Progenitor cell of endocrine pancreas (in vitro differentiated cells): ENCODE measurements around the gene PRR19. TPM values are rescaled to one million over a fixed set of nuclear protein-coding genes. Genes with fewer than 3 reads are reported as not detected.

Experiments used
- DNase-seq: peaks from one replicate; pipeline ENCODE4 v3.0.0; 2021; ENCODE audit warnings: low spot score; ENCODE audit not compliant: unreplicated experiment
- H3K27ac Mint-ChIP-seq: 2 replicates; pipeline ENCODE4 v1.8.0; 2021; ENCODE audit warnings: mild to moderate bottlenecking, moderate library complexity, mixed read lengths
- H3K27me3 Mint-ChIP-seq: 2 replicates; pipeline ENCODE4 v1.8.0; 2021; ENCODE audit warnings: mixed read lengths
- H3K36me3 Mint-ChIP-seq: 2 replicates; pipeline ENCODE4 v1.8.0; 2022; ENCODE audit warnings: mixed read lengths; ENCODE audit not compliant: insufficient read depth
- H3K4me1 Mint-ChIP-seq: 2 replicates; pipeline ENCODE4 v1.8.0; 2021; ENCODE audit warnings: low read depth, mixed read lengths
- H3K4me3 Mint-ChIP-seq: 2 replicates; pipeline ENCODE4 v1.8.0; 2021; ENCODE audit warnings: low read depth, mild to moderate bottlenecking, moderate library complexity, mixed read lengths
- H3K9me3 Mint-ChIP-seq: 2 replicates; pipeline ENCODE4 v1.8.0; 2021; ENCODE audit warnings: low read depth, mixed read lengths
- CTCF ChIP-seq: fragments of 200-600 bp; sonication (generic); IDR thresholded peaks from one replicate; pipeline ENCODE4 v1.5.0; 2021; ENCODE audit warnings: antibody characterized with exemption, mild to moderate bottlenecking; ENCODE audit not compliant: unreplicated experiment
- total RNA-seq: library from RNA; stranded (reverse); gene quantifications from 2 replicates; pipeline ENCODE4 v1.2.1, GENCODE V29; 2021

PRR19 gene
- total RNA-seq, 1 donor from 2014 or later = 3.4 TPM

GRCh38 chr19:42287017-42287826 is 14.7 kb upstream of the PRR19 start:
- H3K27ac Mint-ChIP-seq = no peak overlapping the region
- no peaks in the 10 kb centered on the region for H3K27me3 Mint-ChIP-seq
- peaks cover 18% of the 10 kb centered on the region for H3K4me1 Mint-ChIP-seq
- no peaks in the 10 kb centered on the region for H3K9me3 Mint-ChIP-seq
- no peak for TF ChIP-seq CTCF
- H3K4me3 Mint-ChIP-seq = no peak overlapping the region
- H3K36me3 Mint-ChIP-seq = peaks cover 7% of the 10 kb centered on the region
- no peak for DNase-seq

GRCh38 chr19:42287827-42288107 is 14.2 kb upstream of the PRR19 start:
- H3K9me3 Mint-ChIP-seq = no peaks in the 10 kb centered on the region
- peaks cover 7% of the 10 kb centered on the region for H3K36me3 Mint-ChIP-seq
- TF ChIP-seq CTCF = no peak
- H3K4me1 Mint-ChIP-seq = peaks cover 14% of the 10 kb centered on the region
- H3K27ac Mint-ChIP-seq = no peak overlapping the region
- no peak for DNase-seq
- H3K4me3 Mint-ChIP-seq = no peak overlapping the region
- H3K27me3 Mint-ChIP-seq = no peaks in the 10 kb centered on the region

- no peaks in the 10 kb centered on the region for H3K27me3 Mint-ChIP-seq
- no peak for DNase-seq
- no peak overlapping the region for H3K4me3 Mint-ChIP-seq
- no peak for TF ChIP-seq CTCF
- H3K4me1 Mint-ChIP-seq = peaks cover 14% of the 10 kb centered on the region
- H3K9me3 Mint-ChIP-seq = no peaks in the 10 kb centered on the region
- no peak overlapping the region for H3K27ac Mint-ChIP-seq
- H3K36me3 Mint-ChIP-seq = peaks cover 9% of the 10 kb centered on the region
These were observed 13.5 kb upstream of the PRR19 start for GRCh38 chr19:42288387-42288786.

- peaks cover 12% of the 10 kb centered on the region for H3K36me3 Mint-ChIP-seq
- no peaks in the 10 kb centered on the region for H3K27me3 Mint-ChIP-seq
- no peak overlapping the region for H3K27ac Mint-ChIP-seq
- peaks cover 14% of the 10 kb centered on the region for H3K4me1 Mint-ChIP-seq
- no peak for DNase-seq
- no peaks in the 10 kb centered on the region for H3K9me3 Mint-ChIP-seq
- no peak overlapping the region for H3K4me3 Mint-ChIP-seq
- no peak for TF ChIP-seq CTCF
These were observed 12.9 kb upstream of the PRR19 start for GRCh38 chr19:42288881-42289555.

- H3K4me3 Mint-ChIP-seq = no peak overlapping the region
- no peaks in the 10 kb centered on the region for H3K27me3 Mint-ChIP-seq
- no peak for DNase-seq
- no peak for TF ChIP-seq CTCF
- H3K9me3 Mint-ChIP-seq = no peaks in the 10 kb centered on the region
- H3K4me1 Mint-ChIP-seq = peaks cover 14% of the 10 kb centered on the region
- peaks cover 12% of the 10 kb centered on the region for H3K36me3 Mint-ChIP-seq
- H3K27ac Mint-ChIP-seq = no peak overlapping the region
These were observed 12.3 kb upstream of the PRR19 start for GRCh38 chr19:42289556-42290041.
